OCI-LY1 (cell line): Measurements from ENCODE around the gene TOMM7.

Source experiments
- H2AFZ ChIP-seq: fragments of 200-600 bp; sonication (generic), shearing (Covaris generic); 2 replicates; pipeline ENCODE4 v1.6.0; 2014; ENCODE audit warnings: antibody characterized with exemption, mild to moderate bottlenecking, low read length
- H3F3A ChIP-seq: fragments of 200-600 bp; sonication (generic), shearing (Covaris generic); 2 replicates; pipeline ENCODE4 v1.6.0; 2014; ENCODE audit warnings: mild to moderate bottlenecking, antibody characterized with exemption, low read length, moderate library complexity; ENCODE audit not compliant: insufficient read depth
- H3K27ac ChIP-seq: fragments of 200-600 bp; sonication (generic); 2 replicates; pipeline ENCODE4 v1.5.1; 2014; ENCODE audit warnings: low read length, mixed run types, mild to moderate bottlenecking, low read depth; ENCODE audit not compliant: poor library complexity, severe bottlenecking
- H3K27me3 ChIP-seq: fragments of 200-600 bp; sonication (generic); 2 replicates; pipeline ENCODE4 v1.6.0; 2014; ENCODE audit warnings: antibody characterized with exemption, mild to moderate bottlenecking, low read length, moderate library complexity; ENCODE audit not compliant: insufficient read depth
- H3K36me3 ChIP-seq: fragments of 200-600 bp; sonication (generic); 2 replicates; pipeline ENCODE4 v1.6.1; 2014; ENCODE audit warnings: mild to moderate bottlenecking, antibody characterized with exemption, low read length, moderate library complexity, mixed read lengths; ENCODE audit not compliant: insufficient read depth
- H3K4me1 ChIP-seq: fragments of 200-600 bp; sonication (generic); 2 replicates; pipeline ENCODE4 v1.5.1; 2014; ENCODE audit warnings: mild to moderate bottlenecking, low read length, moderate library complexity; ENCODE audit not compliant: insufficient read depth, severe bottlenecking
- H3K4me2 ChIP-seq: fragments of 200-600 bp; sonication (generic), shearing (Covaris generic); 2 replicates; pipeline ENCODE4 v1.6.1; 2014; ENCODE audit warnings: low read length
- H3K4me3 ChIP-seq: fragments of 200-600 bp; sonication (generic); 2 replicates; pipeline ENCODE4 v1.5.1; 2014; ENCODE audit warnings: low read length, low read depth, mild to moderate bottlenecking, mixed read lengths; ENCODE audit not compliant: poor library complexity, severe bottlenecking
- H3K79me2 ChIP-seq: fragments of 200-600 bp; shearing (Covaris generic); 2 replicates; pipeline ENCODE4 v1.6.1; 2016; ENCODE audit warnings: mixed run types, low read length, mixed read lengths; ENCODE audit not compliant: insufficient read depth
- H3K9ac ChIP-seq: fragments of 200-600 bp; sonication (generic), shearing (Covaris generic); 2 replicates; pipeline ENCODE4 v1.6.1; 2014; ENCODE audit warnings: mild to moderate bottlenecking, low read length, mixed read lengths
- H3K9me2 ChIP-seq: fragments of 200-600 bp; sonication (generic), shearing (Covaris generic); 2 replicates; pipeline ENCODE4 v1.6.1; 2014; ENCODE audit warnings: low read depth, mild to moderate bottlenecking, low read length, mixed read lengths
- H3K9me3 ChIP-seq: fragments of 200-600 bp; shearing (Covaris generic); 2 replicates; pipeline ENCODE4 v1.6.1; 2014; ENCODE audit warnings: low read length, mixed read lengths
- H4K20me1 ChIP-seq: fragments of 200-600 bp; sonication (generic), shearing (Covaris generic); 2 replicates; pipeline ENCODE4 v1.6.0; 2016; ENCODE audit warnings: mild to moderate bottlenecking, low read length; ENCODE audit not compliant: insufficient read depth
- EZH2 ChIP-seq: fragments of 200-600 bp; sonication (generic), shearing (Covaris generic); IDR thresholded peaks from 2 replicates; pipeline ENCODE4 v1.8.0; 2017; ENCODE audit warnings: borderline replicate concordance, mixed run types, mild to moderate bottlenecking, antibody characterized with exemption, low read length, moderate library complexity, mixed read lengths
- TF ChIP-seq, protein P1 (sequence below): fragments of 200-600 bp; sonication (generic), shearing (Covaris generic); IDR thresholded peaks from 2 replicates; pipeline ENCODE4 v1.5.1; 2017; ENCODE audit warnings: mild to moderate bottlenecking, antibody characterized with exemption, low read length, moderate library complexity, mixed read lengths

TOMM7 gene

DNA sequence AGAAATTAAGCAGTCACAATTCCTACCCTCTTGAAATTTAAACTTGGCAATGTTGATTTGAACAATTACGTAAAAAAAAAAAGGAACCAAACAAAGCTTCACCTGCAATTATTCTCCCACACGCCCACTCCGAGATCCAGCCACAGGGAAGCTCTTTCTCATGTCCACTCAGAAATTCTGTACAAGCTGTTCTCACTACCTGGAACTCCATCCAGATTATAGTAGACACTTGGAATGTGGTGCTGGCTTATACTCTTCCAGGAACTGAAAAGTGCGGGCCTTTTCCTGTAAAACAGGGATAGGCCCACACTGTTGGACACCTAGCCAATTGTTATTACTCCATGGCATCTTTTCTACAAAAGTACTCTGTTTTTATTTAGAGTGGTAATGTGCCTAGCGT is 20.3 kb upstream of the TOMM7 start:
- Histone ChIP-seq H4K20me1 (no peaks in the 10 kb centered on the region), H3K27me3 (peaks cover 11% of the 10 kb centered on the region; the same call in 1 of the 2 replicates), H3K4me2 (no peak overlapping the region), H3K4me3 (no peak overlapping the region), H3K9me3 (no peaks in the 10 kb centered on the region), H3K4me1 (no peaks in the 10 kb centered on the region), H3K79me2 (no peaks in the 10 kb centered on the region), H3F3A (no peaks in the 10 kb centered on the region), H3K9me2 (no peaks in the 10 kb centered on the region), H3K36me3 (no peaks in the 10 kb centered on the region), H3K9ac (no peak overlapping the region), H3K27ac (no peak overlapping the region), H2AFZ (no peak overlapping the region)
- TF ChIP-seq EZH2, result no peak
- TF ChIP-seq, protein P1, sequence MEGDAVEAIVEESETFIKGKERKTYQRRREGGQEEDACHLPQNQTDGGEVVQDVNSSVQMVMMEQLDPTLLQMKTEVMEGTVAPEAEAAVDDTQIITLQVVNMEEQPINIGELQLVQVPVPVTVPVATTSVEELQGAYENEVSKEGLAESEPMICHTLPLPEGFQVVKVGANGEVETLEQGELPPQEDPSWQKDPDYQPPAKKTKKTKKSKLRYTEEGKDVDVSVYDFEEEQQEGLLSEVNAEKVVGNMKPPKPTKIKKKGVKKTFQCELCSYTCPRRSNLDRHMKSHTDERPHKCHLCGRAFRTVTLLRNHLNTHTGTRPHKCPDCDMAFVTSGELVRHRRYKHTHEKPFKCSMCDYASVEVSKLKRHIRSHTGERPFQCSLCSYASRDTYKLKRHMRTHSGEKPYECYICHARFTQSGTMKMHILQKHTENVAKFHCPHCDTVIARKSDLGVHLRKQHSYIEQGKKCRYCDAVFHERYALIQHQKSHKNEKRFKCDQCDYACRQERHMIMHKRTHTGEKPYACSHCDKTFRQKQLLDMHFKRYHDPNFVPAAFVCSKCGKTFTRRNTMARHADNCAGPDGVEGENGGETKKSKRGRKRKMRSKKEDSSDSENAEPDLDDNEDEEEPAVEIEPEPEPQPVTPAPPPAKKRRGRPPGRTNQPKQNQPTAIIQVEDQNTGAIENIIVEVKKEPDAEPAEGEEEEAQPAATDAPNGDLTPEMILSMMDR, result no peak

- H3F3A ChIP-seq, result no peaks in the 10 kb centered on the region
Measured at GRCh38 chr7:22842383-22842941, 19.8 kb upstream of the TOMM7 start.

DNA sequence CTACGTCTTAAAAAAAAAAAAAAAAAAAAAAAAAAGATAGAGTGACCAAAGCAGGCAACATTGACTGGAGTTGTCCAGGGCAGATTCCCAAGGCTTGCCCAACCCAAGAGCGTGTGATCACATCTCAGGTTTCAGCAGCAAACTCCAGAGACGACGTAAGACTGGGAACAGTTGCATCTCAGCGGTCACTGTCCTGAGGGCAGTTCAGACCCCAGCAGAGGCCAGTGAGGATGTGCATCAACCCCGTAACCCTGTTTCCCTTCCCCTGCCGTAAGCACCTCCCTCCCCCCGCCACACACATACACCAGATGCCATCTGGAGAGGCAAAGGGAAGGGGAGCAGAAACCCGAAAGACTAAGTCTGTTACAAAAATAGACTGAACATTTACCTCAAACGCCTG is 19.3 kb upstream of the TOMM7 start:
- H3K79me2 ChIP-seq, result no peaks in the 10 kb centered on the region
- H3K9me3 ChIP-seq, result no peaks in the 10 kb centered on the region
- H3K9me2 ChIP-seq, result no peaks in the 10 kb centered on the region
- H3K27me3 ChIP-seq, result peaks cover 11% of the 10 kb centered on the region; the same call in 1 of the 2 replicates
- no peak overlapping the region for H3K9ac ChIP-seq
- H3K4me3 ChIP-seq, result no peak overlapping the region
- H2AFZ ChIP-seq, result no peak overlapping the region
- no peaks in the 10 kb centered on the region for H3F3A ChIP-seq
- H3K4me2 ChIP-seq, result no peak overlapping the region
- H3K36me3 ChIP-seq, result no peaks in the 10 kb centered on the region
- H3K4me1 ChIP-seq, result no peaks in the 10 kb centered on the region
- no peaks in the 10 kb centered on the region for H4K20me1 ChIP-seq
- no peak for TF ChIP-seq EZH2
- TF ChIP-seq, protein P1, result no peak
- H3K27ac ChIP-seq, result no peak overlapping the region

More at GRCh38 chr7:22842383-22842941, 19.8 kb upstream of the TOMM7 start:
- H3K27ac ChIP-seq, result no peak overlapping the region
- H4K20me1 ChIP-seq, result no peaks in the 10 kb centered on the region
- H3K9me2 ChIP-seq, result no peaks in the 10 kb centered on the region
- no peak overlapping the region for H3K4me2 ChIP-seq
- no peaks in the 10 kb centered on the region for H3K36me3 ChIP-seq
- no peaks in the 10 kb centered on the region for H3K4me1 ChIP-seq
- TF ChIP-seq EZH2, result no peak
- TF ChIP-seq, protein P1, result no peak
- no peak overlapping the region for H3K9ac ChIP-seq
- no peaks in the 10 kb centered on the region for H3K9me3 ChIP-seq
- H2AFZ ChIP-seq, result no peak overlapping the region
- no peak overlapping the region for H3K4me3 ChIP-seq
- peaks cover 11% of the 10 kb centered on the region; the same call in 1 of the 2 replicates for H3K27me3 ChIP-seq
- no peaks in the 10 kb centered on the region for H3K79me2 ChIP-seq
